ENCODE data around the gene RANBP1.

RANBP1 gene

DNA sequence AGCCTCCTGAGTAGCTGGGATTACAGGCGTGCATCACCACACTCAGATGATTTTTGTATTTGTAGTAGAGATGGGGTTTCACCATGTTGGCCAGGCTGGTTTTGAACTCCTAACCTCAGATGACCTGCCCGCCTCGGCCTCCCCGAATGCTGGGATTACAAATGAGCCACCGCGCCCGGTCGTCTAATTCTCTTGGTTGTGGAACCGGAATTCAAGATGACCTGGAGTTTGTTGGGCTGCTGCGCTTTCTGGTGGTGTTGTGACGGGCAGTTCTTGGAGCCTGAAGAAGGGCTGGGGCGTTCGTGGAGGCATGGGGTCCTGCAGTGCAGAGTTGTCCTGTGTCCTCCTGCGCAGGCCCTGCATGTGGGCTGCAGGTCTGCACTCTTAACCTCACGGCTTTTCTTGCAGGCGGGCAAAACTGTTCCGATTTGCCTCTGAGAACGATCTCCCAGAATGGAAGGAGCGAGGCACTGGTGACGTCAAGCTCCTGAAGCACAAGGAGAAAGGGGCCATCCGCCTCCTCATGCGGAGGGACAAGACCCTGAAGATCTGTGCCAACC lies 6.0 kb downstream of the RANBP1 start:
- in situ Hi-C loops (cut with MboI; ENCODE audit: low sequenced_read_pairs) = no loop called here

DNA sequence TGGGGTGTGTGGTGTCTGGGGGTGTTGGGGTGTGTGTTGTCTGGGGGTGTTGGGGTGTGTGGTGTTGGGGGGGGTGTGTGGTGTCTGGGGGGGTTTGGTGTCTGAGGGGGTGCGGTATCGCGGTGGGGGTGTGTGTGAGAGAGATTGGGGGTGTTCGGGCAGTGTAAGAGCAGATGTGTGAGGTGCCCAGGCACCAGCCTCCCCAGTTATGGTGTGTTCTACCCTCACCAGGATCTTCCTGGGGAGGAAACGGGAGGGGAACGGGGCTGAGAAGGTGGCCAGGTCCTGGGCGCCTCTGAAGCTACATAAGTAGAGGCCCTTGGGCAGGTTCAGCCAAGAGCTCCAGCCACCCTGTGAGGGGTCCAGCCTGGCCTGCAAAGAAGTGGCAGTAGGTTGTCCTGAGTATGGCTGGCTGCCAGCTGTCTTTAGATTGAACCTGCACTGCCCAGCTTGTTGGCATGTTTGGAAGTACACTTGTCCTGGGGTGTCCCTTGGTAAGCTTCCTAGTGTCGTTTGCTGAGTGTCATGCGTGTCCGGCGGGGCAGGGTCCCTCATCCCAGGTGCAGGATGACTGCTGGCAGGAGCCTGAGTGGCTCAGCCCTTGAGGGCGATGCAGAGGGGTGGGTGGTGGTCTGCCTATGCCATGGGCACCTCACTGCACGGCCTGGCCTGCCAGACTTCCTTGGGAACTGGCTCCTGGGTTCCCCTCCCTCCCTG lies 7.6 kb downstream of the RANBP1 start:
- in situ Hi-C loops (cut with MboI; ENCODE audit: low sequenced_read_pairs) = no loop called here

- in situ Hi-C loops (cut with MboI; ENCODE audit: low sequenced_read_pairs) = no loop called here
Observed at GRCh38 chr22:20124083-20124787, 8.3 kb downstream of the RANBP1 start.

DNA sequence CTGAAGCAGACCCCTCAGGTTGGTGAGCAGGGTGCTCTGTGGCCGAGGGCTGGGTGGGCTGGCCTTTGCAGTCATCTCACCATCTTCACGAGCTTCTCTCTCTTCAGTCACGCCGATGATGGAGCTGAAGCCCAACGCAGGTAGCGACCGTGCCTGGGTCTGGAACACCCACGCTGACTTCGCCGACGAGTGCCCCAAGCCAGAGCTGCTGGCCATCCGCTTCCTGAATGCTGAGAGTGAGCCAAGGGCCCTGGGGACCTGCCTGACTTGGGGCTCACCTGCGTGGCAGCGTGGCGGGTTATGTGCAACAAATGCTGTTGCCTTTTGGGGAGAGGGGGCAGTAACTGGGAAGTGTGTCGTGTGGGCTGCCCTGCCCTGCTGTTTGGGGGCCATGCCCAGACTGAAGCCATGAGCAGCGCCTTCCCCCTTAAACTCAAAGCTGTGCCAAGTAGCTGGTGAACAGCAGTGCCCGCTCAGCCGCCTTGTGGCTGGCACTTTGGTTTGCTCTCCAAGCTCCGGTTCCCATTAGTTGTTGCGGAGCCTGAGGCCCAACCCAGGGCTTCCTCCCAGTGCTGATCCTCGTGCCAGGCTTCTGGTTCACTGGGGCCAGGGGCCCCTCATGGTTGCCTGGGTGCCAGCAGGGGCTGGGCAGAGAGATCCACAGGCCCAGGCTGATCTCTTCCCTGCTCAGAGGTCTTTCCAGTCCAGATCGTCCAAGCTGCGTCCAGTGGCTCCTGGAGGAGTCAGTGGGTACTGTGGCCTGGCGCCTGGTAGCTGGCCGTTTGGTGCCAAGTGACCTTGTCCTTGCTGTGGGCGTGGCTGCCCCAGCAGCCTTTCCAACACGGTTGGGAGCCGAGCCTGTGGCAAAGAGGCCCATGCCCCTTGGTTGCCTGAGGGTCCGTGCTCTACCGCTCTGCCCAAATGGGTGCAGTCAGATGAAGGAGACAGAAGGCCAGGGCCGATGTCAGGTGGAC lies 9.6 kb downstream of the RANBP1 start:
- in situ Hi-C loops (cut with MboI; ENCODE audit: low sequenced_read_pairs) = no loop called here

- in situ Hi-C loops (cut with MboI; ENCODE audit: low sequenced_read_pairs) = no loop called here
Observed at GRCh38 chr22:20126284-20127029, 10.6 kb downstream of the RANBP1 start.

- in situ Hi-C loops (cut with MboI; ENCODE audit: low sequenced_read_pairs) = no loop called here
Observed at GRCh38 chr22:20127318-20127868, 11.5 kb downstream of the RANBP1 start.

DNA sequence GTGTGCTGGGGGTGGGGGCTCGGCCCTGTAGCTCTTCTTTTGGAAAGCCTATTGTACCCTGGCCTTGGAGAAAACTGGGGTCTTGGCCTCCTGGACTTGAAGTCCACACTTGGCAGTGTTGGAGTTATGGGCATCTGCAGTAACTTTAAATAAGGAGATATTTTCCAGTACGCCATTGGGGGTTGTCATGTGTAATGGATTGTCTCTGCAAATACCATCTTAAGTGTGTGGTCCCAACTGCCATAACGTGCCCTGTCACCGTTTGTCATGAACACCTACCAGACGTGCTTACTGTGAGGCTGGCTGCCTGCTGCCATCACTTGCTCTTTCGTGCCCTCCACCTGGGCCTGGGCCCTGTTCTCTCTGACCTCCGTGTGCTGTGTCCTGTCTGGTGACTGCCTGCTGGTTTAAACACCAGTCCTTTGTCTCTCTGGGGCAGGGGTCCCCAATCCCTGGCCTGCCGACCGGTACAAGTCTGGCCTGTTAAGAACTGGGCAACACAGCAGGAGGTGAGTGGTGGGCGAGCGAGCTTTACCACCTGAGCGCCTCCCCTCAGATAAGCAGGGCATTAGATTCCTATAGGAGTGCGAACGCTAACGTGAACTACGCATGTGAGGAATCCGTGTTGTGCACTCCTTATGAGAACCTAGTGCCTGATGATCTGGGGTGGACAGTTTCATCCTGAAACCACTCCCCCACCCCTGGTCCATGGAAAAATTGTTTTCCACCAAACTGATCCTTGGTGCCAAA lies 12.1 kb downstream of the RANBP1 start:
- in situ Hi-C loops (cut with MboI; ENCODE audit: low sequenced_read_pairs) = no loop called here

DNA sequence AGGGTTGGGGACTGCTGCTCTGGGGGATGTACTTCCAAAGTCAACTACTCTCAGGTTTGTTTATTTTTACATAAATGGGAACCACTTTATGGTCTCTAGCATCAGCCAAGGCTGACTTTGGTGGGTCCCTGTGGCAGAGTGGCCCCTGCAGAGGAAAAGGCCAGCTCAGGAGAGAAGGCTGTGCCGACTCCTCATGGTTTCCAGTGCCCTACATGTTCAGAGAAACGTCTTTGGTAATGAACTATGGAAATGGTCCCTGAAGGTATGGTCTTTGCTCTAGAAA lies 12.7 kb downstream of the RANBP1 start:
- in situ Hi-C loops (cut with MboI; ENCODE audit: low sequenced_read_pairs) = no loop called here

DNA sequence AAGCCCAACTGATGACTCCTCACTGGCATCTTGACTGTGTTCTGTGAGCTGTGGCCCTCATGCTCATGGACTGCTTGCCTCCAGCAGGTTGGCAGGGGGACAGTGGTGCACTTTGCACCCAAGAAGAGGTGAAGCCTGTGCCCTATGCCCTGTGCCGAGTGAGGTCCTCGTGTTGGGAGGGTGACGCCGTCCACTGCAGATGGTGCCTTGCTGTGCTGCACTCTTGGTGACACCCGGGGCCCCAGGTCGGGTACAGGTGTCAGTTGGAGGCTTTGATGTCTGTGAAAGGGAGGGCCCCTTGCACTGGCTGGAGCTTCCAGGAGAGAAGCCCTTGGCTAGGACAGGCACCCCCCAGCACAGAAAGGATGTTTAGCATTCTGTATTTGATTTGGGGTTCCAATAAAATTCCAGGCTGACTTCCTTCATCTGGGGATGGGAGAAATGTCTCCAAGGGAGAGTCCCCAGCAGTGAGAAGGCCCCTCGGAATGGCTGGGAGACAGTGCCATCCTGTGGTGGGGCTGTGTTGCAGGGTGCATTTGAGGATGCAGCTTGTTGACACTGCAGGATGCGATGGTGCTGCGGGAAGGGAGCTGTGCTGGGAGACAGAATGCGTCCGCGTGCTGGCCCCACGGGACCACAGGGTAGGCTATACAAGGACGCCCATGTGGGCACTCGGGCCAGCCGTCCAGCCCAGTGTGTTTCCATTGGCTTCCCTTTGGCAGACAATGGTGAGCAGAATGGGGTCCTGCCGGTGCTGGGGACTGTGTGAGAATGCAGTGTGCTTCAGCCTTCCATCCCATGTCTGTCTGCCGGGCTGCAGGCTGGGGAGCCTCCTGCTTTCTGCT lies 13.2 kb downstream of the RANBP1 start:
- in situ Hi-C loops (cut with MboI; ENCODE audit: low sequenced_read_pairs) = no loop called here

DNA sequence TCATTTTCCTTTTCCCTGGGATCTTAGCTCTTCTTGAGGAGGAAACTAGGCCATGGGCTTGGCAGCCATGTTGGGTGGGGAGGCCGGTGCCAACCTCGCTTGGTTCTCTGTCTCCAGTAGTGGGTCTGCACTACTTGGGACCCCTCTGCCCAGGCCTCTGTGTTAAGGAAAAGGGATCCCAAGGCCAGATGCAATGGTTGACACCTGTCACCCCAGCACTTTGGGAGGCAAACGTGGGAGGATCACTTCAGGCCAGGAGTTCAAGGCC lies 13.8 kb downstream of the RANBP1 start:
- in situ Hi-C loops (cut with MboI; ENCODE audit: low sequenced_read_pairs) = no loop called here

GRCh38 chr22:20130319-20130718 lies 14.4 kb downstream of the RANBP1 start:
- in situ Hi-C loops (cut with MboI; ENCODE audit: low sequenced_read_pairs) = no loop called here

GRCh38 chr22:20130731-20131596 lies 15.1 kb downstream of the RANBP1 start:
- in situ Hi-C loops (cut with MboI; ENCODE audit: low sequenced_read_pairs) = no loop called here

- in situ Hi-C loops (cut with MboI; ENCODE audit: low sequenced_read_pairs) = no loop called here
Observed at GRCh38 chr22:20131597-20131858, 15.6 kb downstream of the RANBP1 start, which contains the start of gene ZDHHC8. TSS of gene ZDHHC8 (plus strand) at chr22:20131804. CDS start at chr22:20131948, 144 bp downstream.

DNA sequence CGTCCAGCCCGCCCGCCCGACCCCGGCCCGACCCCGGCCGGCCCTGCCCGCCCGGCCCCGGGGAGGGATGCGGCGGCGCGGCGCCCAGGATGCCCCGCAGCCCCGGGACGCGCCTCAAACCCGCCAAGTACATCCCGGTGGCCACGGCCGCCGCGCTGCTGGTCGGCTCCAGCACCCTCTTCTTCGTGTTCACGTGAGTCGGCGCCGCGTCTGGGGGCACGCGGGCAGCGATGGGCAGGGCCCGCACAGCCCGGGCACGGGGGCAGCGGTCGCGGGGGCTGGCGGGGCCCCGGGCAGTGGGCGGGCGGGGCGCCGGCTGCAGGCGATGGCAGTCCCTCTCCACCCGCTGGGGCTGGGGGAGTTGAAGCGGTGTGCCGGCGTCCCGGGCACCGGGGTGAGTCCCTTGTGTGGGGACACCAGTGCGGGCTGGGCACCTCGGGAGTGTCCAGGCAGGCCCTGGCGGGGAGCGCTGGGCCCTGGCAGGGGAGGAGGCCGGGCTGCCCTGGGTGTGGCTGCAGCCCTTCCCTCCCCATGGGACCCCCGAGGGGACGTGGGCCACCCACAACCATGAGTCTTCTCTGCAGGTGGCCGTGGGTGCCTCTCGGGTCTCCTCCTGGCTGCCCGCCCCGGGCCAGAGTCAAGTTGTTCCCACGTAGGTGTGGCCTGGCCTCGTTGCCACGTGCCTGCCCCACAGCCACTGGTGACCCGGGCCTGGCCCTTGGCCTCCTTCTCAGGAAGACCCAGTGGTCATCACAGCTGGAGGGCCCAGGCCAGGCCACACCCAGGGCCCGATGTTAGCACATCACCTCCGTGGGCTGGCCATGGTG lies 16.2 kb downstream of the RANBP1 start:
- in situ Hi-C loops (cut with MboI; ENCODE audit: low sequenced_read_pairs) = no loop called here

DNA sequence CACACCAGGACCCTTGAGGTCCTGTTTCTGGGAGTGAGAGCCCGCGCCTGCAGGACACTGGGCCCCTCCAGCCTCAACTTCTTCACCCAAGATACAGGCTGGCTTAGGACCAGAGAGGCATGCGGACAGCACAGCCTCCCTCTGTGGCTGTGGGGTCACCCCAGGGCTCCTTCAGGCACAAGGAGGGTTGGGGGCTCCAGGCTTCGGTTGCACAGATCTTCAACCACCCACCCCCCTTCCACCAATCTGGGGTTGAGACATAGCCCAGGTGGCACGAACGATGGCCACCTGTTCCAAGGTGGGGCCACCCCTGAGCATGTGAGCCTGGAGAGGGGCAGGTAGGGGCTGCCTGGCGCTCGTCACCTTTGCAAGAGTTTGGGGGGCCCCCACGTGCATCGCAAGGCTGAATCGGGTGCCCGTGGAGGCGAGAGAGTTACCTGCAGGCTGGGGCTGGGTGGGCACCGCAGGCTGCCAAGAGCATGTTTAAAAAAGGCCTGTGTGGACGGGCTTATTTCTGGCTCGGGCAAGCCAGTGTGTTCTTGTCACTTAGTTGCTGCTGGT lies 16.9 kb downstream of the RANBP1 start:
- in situ Hi-C loops (cut with MboI; ENCODE audit: low sequenced_read_pairs) = no loop called here

DNA sequence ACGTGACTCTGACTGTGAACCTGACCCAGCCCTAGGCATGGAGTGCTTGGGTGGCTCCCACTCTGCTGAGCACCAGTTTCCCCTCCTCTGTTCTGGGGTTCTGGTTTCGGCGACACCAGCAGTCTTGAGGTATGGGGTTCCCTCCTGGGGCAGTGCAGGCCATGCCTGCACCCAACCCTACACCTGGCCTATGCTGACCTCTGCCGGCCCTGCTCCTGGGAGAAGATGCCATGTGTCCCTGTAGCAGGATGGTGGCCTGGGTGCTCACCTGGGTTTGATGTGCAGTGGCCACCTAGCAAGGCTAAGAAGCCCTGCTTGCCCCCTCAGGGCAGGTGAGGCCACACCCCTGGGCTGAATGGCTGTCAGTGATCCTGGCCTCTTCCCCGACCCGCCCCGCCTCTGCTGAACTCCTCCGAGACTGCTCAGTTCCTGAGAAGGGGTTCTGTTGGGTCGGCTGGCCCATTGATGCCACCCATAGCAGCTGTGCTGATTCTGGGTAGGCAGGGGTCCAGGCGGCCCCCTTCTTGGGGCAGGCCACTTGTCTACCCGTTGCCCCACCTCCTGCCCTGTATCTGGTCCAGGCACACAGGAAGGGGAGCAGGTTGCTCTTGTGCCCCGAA lies 18.1 kb downstream of the RANBP1 start:
- in situ Hi-C loops (cut with MboI; ENCODE audit: low sequenced_read_pairs) = no loop called here

- in situ Hi-C loops (cut with MboI; ENCODE audit: low sequenced_read_pairs) = no loop called here
Observed at GRCh38 chr22:20135265-20135664, 19.4 kb downstream of the RANBP1 start.
